NCI-H187 treated with DMSO at 0.1 percent for 48 hours (cell line): ENCODE measurements around the gene ICE1.
"Not testable (repeated sequence)": the region's sequence is repeated elsewhere in the genome, so short reads cannot be mapped to it uniquely, and the experiment has no call there.

Experiments used
- DNase-seq: peaks from one replicate; lab custom pipeline; 2025; lab: John Stamatoyannopoulos, UW

The ICE1 gene

DNA sequence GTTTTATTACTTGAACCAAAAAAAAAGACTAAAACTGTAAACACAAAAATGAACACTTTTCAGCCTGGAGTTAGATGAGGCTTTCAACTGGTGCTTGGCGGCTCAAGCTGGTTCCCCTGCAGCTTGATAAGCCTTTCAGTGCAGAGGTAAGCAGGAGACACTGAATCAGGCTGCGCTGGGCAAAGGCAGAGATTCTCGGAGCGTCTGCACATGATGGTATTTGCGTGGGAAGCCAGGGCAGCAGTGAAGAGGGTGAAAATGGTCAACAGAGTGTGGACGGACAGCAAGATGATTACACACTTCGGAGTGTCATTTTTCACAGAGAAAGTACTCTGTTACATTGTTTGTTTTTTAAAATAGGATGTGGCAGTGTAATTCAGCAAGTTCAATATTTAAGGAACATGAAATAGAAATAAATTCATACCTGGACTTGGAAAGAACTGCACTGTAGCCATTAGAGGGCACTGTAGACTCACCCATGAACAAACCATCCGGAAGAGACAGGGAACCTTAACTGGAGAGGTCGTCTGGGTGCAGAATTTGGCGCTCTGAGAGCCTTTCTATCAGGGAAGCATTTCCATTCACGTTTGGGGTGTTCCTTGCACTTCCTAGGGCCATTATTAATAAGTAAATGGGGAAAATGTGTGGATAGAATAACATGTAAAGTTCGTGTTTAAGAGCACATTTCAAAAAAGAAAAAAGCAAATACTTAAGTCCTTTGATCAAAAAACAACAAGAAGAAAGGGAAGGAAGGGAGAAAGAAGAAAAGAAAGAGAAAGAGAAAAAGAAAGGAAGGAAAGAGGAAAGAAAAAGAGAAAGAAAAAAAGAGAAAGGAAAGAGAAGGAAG is 69.8 kb downstream of the ICE1 start:
- DNase-seq, result peak; percentile 29

DNA sequence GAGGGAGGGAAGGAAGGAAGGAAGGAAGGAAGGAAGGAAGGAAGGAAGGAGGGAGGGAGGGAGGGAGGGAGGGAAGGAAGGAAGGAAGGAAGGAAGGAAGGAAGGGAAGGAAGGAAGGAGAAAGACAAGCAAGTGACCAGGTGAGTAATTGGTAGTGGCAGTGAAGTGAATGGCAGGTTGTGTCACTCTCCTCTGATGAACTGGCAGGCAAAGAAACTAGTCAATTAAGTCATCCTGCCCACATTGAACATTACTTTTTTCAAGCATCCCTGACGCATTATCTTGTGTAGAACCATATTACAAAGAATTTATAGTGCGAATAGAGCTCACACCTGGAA is 70.4 kb downstream of the ICE1 start:
- DNase-seq, result not testable (repeated sequence)

DNA sequence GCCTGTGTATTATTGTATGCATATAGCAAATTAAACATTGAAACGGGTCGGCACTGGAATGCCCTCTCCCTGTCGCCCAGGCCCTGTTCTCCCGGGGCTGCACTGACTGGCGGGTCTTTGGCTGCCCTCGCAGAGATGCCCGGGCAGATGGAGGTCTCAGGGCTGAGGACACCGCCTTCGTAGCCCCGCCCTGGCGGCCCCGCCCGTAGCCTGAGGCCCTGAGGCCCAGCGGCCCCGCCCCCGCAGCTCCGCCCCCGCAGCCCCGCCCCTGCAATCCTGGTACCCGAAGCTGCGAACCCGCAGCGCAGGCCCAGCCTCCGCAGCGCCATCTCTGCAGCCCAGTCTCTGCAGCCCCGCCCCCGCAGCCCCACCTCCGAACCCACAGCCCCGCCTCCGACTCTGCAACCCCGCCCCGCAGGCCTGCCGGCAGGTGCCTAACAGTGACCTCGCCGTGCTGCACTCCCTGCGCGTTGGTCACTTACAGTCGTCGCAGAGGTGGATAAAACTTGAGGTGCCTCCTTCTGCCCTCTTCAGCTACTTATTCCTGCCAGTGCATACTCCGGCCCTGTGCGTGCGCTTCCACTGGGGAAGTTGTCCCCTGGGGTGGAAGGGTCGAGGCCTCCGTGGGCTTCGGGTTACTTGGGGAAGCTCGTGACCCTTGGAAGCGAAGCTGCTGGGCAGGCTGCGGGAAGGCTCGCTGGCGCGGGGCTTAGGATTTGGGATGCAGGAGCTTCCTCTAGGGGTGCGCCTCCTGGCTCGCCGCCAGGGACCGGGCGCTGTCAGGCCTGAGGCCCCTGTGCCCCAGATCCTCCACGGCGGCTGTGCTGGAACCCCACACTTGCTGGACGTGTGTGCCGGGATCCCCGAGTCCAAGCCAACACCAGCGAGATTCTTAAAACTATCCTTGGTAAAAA is 72.3 kb downstream of the ICE1 start:
- peak; percentile 28 for DNase-seq

DNA sequence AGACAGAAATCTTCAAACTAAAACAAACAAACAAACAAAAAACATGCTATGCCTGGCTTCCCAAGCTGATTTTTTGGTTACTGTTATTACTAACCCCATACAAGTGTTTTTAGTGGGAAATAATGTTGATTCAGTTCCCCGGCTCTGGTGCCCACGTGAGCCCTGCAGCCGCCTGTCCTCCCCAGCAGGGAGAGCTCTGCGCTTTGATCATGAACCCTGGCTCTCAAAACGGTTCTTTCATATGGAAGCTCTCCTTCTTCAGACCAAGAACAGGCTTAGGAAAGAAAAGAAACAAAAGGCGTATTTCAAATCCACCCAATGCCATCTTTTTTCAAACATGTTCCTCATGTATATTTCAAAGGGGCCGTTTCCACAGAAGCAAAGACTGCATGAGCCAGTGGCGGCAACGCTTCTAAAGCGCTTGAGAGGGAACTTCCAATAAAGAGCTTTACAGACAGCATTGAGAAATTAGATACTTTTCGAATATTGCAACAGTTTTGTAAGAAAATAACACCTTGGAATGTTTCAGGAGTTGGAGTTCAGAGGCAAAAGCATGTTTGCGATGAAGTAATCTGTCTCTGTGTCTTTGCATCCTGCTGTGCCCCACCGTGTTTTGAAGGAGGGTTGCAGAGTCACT is 74.8 kb downstream of the ICE1 start:
- DNase-seq, result peak; percentile 7

DNA sequence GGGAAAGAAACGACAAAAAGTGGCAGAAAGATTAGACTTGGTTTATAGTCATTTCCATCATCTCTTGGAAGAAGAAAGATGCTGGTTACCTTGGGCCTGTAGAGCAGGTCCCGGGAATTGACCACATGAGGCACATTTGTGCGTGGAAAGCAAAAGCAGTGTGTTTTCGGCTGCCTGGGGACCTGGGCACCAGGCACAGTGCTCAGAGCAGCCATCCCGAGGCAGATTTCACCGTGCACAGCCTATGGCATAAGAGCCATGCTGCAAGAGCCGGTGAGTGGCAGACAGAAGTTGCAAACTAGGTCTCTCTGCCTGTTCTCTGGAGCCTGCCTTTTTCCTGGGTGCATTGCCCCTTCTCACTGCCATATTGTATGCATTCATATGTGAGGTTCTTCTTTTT is 77.0 kb downstream of the ICE1 start:
- DNase-seq, result no peak

DNA sequence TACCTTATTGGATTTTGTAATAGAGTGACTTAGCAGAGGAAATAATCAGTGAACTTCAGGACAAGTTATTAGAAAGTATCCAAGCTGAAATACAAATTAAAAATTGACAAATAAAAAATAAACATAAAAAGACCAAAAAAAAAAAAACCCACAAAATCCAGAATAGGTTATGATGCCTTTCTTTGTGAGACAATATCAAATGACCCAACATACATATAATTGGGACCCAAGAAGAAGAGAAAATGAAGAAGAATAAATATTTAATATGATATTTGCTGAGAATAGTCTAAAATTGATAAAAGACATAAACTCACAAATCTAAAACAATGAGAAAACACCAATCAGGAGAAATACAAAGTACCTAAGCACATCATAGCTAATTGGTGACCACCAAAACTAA is 81.8 kb downstream of the ICE1 start:
- DNase-seq, result no peak

DNA sequence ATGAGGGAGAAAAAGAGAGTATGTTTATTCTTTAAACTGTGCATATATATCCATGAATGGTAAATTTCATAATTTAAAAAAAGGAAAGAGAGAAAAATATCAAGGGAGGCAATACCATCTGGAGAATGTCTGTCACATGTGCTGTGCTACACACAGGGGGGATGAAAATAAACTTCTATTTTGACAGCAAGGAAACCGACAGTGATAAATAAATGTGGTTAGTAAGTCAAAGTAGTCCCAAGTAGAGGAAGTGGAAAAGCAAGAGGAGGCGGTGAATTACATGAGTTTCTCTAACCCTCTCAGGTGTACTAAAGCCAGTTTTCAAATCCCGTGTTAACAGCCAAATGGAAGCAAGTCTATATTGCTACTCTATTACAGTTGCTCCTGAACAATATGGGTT is 83.3 kb downstream of the ICE1 start:
- no peak for DNase-seq

DNA sequence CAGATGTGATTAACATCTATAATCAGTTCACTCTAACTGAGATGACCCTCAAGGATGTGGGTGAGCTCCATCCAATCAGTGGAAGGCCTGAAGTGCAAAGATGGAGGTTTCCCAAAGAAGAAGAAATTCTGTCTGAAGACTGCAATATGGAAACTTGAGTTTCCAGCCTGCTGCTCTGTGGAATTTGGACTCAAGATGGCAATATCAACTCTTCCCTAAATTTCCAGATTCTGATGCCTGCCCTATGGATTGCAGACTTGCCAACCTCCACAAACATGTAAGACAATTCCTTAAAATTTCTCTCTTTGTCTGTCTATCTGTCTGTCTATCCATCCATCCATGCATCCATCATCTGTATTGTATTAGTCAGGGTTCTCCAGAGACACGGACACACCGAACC is 85.9 kb downstream of the ICE1 start:
- DNase-seq, result no peak

DNA sequence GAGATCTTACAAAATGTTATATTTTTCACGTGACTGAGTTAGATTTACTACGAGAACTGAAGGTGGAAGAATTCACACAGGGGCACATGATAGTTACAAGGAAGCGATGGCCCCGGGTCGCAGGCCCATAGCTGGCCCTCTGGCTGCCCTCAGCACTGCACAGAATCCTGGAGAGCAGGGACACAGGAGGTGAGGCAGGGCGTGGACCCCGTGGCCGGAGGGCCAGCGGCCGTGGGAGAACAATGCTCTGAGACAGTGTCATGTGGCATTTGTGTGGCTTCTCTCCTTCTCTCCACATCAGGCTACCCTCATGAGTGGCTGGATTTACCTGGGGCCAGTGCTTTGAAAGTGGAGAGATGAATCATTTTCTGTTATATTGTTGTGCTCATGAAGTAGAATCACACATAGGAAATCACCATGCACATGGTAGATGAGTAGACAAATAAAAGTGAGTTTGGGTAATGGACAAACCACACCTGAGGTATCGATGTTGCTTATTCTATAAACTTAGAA is 89.5 kb downstream of the ICE1 start:
- no peak for DNase-seq

DNA sequence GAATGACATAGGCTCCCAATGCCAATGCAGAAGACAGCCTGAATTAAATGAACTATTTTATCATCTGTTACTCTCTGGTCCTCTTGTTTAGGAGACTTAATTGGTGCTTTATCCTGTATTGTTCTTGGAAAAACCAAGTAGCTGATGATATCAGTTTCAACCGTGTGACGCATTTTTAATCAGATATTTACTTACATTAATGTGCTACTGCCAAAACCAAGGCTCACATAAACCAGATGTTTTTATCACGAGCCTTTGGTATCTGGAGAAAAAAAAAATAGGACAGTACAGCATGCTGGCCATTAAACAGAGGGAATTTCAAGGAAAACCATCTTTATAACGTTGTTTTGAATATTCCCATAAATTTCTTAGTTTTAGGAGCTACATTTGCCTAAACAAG is 90.1 kb downstream of the ICE1 start:
- DNase-seq, result no peak

DNA sequence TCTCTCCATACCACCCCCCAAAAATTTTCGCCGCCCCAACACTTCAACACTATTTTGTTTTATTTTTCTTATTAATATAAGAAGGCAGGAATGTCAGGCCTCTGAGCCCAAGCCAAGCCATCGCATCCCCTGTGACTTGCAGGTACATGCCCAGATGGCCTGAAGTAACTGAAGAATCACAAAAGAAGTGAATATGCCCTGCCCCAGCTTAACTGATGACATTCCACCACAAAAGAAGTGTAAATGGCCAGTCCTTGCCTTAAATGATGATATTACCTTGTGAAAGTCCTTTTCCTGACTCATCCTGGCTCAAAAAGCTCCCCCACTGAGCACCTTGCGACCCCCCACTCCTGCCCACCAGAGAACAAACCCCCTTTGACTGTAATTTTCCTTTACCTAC is 98.1 kb downstream of the ICE1 start:
- DNase-seq, result not testable (repeated sequence)

DNA sequence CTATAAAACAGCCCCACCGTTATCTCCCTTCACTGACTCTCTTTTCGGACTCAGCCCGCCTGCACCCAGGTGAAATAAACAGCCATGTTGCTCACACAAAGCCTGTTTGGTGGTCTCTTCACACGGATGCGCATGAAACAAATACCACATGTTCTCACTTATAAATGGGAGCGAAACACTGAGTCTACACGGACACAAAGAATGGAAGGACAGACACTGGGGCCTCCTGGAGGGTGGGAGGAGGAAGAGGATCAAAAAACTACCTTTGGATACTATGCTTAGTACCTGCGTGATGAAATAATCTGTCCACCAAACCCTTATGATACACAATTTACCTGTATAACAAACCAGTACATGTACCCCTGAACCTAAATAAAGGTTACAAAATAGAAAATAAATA is 98.6 kb downstream of the ICE1 start:
- no peak for DNase-seq

DNA sequence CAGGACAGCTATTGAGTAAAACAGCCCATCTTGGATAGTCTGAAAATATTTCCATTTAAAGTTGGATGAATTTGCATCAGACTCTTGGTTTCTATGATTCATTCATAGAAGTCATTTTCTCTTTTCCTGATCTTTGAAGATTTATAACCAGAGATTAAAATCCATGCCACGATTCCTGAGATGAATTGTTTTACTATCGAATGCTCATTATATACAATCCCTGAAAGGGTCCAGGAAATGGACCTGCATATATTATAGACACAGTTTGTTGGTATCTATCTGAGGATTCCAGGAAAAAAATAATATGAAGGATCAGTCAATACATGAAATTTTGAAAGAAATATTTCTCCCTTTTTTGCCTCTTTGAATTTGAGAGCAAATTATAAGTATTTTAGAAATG is 99.0 kb downstream of the ICE1 start:
- DNase-seq, result no peak

DNA sequence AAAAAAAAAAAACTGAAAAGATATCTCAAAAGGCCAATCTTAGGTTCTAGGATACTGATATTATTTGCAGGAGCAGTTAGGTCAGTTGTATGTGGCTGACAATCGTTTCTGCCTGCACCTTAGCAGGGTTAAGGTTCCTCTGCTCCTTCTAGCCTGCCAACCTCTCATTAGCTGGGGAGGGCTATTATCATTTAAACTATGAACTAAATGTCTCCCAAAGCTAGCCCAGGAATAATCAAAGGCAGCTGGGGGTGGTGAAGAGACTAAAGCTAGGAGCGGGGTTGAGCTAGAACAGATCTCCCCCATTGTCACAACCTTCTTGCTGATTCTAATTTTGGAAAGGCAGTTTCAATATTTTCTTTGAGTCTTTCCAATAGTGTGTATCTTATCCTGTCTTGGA is 99.9 kb downstream of the ICE1 start:
- DNase-seq, result no peak

DNA sequence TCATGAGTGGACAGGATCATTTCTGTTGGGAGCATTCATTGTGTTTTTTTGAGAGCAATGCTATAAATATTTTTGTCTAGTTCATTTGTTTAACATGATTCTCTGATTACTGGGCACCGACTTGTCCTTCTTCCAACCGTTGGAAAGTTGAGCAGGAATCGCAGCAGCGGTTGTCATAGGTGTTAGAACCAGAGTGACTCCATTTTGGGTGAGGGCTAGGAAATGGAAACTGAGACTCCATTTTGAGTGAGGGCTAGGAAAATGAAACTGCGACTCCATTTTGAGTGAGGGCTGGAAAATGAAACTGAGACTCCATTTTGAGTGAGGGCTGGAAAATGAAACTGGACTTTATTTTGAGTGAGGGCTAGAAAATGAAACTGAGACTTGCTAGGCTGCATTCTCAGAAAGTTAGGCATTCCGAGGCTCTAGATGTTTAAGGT is 100.6 kb downstream of the ICE1 start:
- DNase-seq, result no peak

DNA sequence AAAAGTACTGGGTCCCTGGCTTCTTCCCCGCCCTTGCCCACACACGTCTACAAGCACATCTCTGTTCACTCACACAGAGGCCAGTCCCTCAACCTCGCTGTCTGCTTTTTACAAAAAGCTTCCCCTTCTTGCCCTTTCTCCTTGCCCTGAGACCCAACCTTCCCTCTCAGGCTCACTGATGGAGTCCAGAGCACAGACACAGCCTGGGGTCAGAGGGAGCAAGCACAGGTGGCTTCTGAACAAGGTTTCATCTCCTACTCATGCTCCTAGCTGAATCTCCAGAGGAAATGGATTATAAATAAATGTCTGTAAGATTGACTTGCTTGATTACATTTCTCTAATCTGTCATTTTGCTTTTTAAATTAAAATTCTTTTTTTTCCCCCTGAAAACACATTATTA is 101.8 kb downstream of the ICE1 start:
- no peak for DNase-seq

DNA sequence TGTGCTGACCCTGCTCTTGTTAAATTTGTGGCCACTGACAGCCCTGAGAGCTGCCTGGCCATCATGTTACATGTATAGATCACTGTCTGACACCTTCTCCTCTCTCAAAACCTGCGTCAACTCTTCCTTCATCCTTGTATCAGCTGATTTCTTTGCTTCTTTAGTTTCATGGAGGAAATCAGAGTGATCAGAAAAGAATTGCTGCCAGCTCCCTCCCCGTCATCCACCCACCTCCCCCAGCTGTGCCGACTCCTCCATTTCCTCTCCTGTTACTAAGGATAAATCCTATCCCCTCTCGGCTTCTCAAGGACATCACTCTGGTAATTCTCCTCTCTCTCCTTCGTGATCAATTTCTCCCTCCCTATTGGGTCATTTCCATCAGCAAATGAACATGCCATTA is 108.9 kb downstream of the ICE1 start:
- no peak for DNase-seq

DNA sequence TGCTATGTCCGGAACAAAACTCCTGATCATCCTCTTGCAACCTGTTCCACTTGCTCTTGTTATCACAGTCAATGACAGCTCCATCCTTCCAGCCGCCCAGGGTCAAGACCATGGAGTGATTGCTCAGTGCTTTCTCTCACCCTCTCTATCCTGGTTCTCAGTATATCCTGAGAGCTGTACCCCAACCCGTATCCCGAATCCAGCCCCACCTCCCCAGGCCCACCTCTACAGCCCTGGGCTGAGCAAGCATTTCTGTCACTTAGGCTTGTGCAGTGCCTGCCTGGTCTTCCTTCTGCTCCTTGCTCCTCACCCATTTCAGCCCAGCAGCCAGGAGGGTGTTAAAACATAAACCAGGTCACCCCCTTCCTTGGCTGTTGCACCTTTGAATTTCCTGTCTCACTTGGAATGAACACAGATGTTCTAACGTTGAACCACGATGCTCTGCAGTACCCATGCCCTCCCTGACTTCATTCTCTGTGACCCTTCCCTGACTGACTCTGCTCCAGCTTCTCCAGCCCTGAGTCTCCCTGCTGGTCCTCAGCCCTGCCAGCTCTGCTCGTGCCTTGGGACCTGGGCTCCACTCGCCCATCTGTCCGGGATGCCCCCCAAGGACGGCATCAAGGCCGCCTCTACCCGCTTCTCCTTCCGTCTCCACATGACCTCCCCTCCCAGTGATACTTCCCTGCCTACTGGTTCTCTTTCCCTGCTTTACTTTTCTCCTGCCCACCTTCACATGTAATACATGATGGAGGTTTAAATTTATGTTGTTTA is 110.0 kb downstream of the ICE1 start:
- DNase-seq, result no peak

DNA sequence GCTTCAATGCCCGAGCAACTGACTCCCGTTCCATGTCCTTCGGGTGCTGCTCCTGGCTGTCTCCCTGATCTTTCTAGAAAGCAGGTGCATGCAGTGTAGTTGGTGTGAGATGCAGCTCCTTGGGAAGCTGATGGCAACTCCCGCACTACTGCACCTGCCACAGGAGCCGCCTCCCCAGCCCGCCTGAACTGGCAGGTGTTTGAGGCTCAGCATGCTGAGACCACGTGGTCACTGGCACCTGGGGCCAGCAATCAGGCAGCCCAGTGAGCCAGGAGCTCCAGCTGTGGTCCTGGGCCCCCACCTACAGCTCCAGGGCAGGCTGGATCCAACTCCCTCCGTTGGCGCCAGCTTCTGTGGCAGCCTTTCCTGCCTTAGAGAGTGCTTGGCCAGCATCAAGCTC is 111.5 kb downstream of the ICE1 start:
- DNase-seq, result no peak

DNA sequence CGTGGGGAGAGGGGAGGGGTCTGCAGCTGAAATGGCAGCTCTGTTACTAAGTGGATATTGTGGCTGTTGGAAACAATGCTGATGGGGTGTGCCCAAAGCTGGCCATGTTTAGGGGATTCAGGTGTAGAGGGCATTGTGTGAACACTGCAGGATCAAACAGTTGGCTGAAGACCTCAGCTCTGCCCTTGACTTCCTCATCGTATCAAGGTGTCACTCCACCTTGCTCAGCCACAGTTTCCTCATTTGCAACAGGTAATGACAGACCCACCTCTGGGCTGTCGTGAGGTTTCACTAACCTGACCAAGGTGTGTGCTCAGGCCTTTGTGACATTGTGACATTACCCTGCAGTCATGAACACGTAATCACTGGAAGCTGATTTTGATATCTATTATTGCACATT is 111.9 kb downstream of the ICE1 start:
- no peak for DNase-seq

DNA sequence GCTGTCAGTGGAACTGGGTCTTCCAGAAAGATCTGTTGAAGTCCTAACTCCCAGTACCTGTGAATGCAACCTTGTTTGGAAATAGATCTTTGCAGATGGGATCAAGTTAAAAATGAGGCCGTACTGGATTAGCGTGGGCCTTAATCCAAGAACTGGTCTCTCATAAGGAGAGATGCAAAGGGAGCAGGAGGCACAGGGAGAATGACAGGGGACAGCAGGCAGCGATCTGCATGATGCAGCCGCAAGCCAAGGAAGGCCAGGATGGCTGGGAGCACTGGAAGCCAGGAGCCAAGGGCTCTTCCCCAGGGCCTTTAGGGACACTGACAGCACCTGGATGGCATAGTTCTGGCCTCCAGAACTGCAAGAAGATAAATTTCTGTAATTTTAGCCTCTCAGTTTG is 114.4 kb downstream of the ICE1 start:
- no peak for DNase-seq

DNA sequence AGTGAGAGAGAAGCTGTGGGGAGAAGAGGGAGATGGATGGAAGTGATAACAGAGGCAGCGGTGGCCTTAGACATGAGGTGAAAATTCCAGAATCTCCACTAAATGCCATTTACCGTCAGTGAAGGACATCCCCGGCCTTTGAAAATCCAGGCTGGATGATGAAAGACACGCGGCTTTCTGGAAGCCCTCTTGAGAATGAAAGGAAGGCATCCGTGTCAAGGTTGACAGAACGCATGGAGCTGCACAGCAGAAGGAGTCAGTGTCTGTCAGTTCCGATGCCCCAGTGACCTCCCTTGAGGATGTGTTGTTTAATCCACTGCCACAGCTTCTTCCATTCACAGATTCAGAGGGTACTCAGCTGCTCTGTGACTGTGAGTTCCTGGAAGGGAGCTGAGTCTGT is 114.9 kb downstream of the ICE1 start:
- DNase-seq, result no peak
